ENCODE data around the gene PNPLA1.

The PNPLA1 gene

GRCh38 chr6:36309900-36310299 lies 40.0 kb downstream of the PNPLA1 start:
- no peak for TF ChIP-seq CTCF (IDR thresholded peaks at IDR 0.05)

GRCh38 chr6:36312854-36313648 lies 43.2 kb downstream of the PNPLA1 start:
- TF ChIP-seq CTCF (IDR thresholded peaks at IDR 0.05), result no peak

DNA sequence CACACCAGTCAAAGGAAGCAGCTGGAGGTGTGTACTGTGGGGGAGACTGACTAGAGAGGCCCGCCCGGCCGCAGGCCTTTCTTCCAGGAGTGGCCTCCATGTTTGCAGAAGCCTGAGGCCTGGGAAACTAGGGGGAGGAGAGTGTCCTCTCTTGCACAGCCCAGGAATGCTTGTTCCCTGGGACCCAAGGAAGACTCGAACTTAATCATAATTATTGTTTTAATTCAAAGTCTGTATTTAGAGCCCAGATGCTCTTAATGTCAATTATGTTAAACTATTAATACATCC lies 43.7 kb downstream of the PNPLA1 start:
- TF ChIP-seq CTCF (IDR thresholded peaks at IDR 0.05), result no peak

DNA sequence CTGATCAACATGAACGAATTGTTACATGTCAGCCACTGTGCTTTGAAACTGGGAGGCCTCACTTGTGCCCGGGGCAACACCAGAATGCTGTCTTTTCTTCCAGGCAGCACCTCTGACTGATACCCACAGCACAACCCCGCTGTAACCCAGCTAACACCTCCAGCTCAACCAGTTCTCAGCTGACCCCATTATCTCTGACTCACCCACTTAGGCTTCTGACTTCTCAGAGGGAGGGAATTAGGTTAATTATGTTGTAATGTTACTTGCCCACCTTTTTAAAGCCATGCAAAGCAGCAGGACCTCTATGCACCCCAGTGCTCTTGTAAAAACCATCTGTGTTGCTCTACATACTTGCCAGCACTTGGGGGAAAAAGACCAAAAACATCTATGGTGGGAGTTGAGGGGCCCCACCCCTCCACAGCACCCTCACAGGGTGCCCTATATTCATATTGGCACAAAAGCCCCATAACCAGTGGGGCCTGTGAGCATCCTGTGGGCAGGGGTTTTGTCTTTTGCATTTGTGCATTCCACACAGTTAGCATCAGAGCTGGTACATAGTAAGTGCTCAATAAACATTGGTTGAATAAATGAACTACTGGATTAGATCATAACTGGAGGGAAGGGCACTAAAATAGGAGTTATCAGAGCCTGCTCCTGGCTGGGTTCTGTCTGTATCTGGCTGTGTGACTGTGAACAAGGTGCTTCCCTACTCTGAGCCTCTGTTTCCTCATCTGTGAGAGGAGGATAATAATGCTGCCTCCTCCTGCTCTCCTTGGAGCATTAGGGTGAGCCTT lies 44.6 kb downstream of the PNPLA1 start:
- TF ChIP-seq CTCF (IDR thresholded peaks at IDR 0.05), result no peak

DNA sequence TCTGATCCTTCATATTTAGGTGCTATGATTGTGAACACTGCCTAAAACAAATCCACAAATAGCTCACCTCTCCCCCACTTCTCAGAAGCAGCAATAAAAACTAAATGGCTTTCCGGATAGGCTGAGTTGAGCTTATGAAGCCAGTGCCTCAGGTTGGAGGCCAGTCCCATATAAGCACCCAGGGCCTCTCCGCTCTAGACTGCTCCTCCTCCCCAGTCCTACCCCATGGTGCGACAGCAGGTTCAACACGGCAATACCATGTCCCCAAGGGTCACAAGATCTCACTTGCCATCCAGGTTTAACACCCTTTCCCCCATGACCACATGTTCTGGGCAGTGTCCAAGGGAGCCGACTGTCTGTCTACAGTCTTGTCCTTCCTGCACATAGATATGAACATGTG lies 46.1 kb downstream of the PNPLA1 start:
- no peak for TF ChIP-seq CTCF (IDR thresholded peaks at IDR 0.05)

DNA sequence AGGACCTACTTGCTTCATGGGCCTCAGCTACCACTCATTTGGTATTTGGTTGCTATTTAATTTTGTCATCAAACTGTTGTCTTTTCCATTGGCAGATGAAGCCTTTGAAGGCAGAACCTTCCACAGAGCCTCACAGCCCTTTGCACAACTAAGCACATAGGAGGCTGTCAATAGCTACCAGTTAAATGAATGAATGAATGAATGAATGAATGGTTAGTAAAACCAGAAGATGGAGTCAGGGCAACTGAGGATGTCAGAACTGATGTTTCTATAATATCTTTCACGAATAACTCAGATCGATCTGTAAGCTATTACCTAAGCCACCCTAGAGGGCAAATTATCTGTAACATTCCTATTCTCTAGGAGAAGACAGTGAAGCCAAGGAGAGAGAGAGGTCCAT lies 47.8 kb downstream of the PNPLA1 start:
- no peak for TF ChIP-seq CTCF (IDR thresholded peaks at IDR 0.05)

DNA sequence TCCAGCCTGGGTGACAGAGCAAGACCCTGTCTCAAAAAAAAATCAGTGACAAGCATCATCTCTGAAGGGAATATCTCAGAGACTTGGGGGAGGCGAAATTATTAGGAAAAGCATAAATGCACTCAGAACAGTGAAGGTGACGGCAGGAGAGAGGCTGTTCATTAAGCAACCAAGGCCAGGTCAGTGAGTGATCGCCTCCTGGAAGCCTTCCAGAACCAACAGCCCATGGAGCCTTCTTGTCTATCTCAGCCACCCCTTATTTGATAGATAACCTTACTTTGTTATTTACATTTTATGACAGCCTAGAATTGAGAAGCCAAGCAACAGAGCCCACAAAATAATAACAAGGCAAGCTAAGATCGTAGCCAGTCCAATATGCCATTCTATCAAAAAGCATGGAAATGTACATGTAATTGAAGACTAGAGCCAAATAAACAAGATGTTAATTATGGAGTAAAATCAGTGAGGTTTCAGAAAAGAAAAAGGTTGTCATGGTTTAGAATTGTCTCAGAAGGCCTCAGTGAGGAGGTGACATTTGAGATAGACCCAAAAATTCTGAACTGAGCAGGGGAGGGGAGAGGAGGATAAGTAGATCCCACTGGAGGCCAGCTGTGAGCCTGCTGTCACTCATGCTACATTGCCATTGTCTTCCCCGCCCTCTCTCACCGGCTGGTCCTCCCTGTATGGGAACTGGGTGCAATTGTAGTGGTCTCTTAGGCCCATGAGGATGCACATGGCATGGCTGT lies 49.0 kb downstream of the PNPLA1 start:
- no peak for TF ChIP-seq CTCF (IDR thresholded peaks at IDR 0.05)
